Measurements from ENCODE around the gene UMAD1. TPM values are rescaled to one million over a fixed set of nuclear protein-coding genes. Genes with fewer than 3 reads are reported as not detected.

Gene UMAD1
- total and polyA plus RNA-seq, 10 donors = 7.6 to 21.2 (median 14.2) TPM

DNA sequence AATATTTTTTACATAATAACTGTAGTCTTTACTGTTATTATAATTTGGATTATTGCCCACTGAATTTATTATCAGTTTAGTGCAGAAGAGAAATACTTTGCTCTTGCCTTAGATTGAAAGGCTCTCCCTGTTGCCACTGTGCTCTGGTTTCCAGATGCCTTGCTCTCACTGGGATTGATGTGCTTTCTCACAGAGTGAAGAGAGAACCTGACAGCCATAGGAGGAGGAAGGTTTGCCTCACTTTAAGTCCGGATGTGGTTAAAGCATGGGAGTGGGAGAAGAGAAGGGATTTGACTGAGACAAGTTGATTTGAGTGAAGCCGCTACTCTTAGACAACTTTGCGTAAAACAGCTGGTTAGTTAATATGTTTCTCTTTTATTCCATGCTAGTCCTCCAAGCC is 146.0 kb downstream of the UMAD1 start:
- DNase-seq = no peak
- no peak for TF ChIP-seq POLR2AphosphoS5 (IDR thresholded peaks at IDR 0.05)
- TF ChIP-seq, protein P1, sequence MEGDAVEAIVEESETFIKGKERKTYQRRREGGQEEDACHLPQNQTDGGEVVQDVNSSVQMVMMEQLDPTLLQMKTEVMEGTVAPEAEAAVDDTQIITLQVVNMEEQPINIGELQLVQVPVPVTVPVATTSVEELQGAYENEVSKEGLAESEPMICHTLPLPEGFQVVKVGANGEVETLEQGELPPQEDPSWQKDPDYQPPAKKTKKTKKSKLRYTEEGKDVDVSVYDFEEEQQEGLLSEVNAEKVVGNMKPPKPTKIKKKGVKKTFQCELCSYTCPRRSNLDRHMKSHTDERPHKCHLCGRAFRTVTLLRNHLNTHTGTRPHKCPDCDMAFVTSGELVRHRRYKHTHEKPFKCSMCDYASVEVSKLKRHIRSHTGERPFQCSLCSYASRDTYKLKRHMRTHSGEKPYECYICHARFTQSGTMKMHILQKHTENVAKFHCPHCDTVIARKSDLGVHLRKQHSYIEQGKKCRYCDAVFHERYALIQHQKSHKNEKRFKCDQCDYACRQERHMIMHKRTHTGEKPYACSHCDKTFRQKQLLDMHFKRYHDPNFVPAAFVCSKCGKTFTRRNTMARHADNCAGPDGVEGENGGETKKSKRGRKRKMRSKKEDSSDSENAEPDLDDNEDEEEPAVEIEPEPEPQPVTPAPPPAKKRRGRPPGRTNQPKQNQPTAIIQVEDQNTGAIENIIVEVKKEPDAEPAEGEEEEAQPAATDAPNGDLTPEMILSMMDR (IDR thresholded peaks at IDR 0.05 in 8 of 11, conservative IDR thresholded peaks at IDR 0.05 in 3 of 11) = no peak
- H3K27ac ChIP-seq = no peak overlapping the region
- intact Hi-C loops (cut with DNase I; ENCODE audit: low total_unique reads) = no loop called here
- peaks cover 0 to 8% (median 0%) of the 10 kb centered on the region in 6 donors for H3K4me1 ChIP-seq
- H3K36me3 ChIP-seq = peaks cover 0 to 9% (median 0%) of the 10 kb centered on the region in 6 donors
- WGBS, 5 donors = 79 to 87% (median 83%) methylated on average over 3 of the region's 3 CpGs
- H3K27me3 ChIP-seq (replicated peaks in 1 of 7) = no peaks in the 10 kb centered on the region
- H3K9me3 ChIP-seq = no peaks in the 10 kb centered on the region
- H3K4me3 ChIP-seq = no peak overlapping the region

DNA sequence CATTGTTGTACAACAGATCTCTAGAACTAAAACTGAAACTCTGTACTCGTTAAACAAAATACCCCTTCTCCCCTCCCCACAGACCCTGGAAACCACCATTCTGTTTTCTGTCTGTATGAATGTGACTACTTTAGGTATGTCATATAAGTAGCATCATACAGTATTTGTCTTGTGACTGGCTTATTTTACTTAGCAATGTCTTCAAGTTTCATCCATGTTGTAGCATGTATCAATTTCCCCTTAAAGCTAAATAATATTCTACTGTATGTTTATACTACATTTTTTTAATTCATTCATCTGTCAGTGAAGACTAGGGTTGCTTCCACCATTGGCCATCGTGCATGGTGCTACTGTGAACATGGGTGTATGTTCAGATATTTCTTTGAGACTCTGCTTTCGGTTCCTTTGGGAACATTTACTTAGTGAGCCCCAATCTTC is 149.0 kb downstream of the UMAD1 start:
- Histone ChIP-seq H3K4me1 (peaks cover 0 to 5% (median 0%) of the 10 kb centered on the region in 6 donors), H3K4me3 (no peak overlapping the region), H3K36me3 (peaks cover 0 to 25% (median 0%) of the 10 kb centered on the region in 6 donors), H3K27ac (no peak overlapping the region), H3K9me3 (no peaks in the 10 kb centered on the region), H3K27me3 (replicated peaks in 1 of 7) (no peaks in the 10 kb centered on the region)
- TF ChIP-seq POLR2A (IDR thresholded peaks at IDR 0.05) (no peak), POLR2AphosphoS5 (IDR thresholded peaks at IDR 0.05) (no peak)
- TF ChIP-seq, protein P1 (IDR thresholded peaks at IDR 0.05 in 8 of 11, conservative IDR thresholded peaks at IDR 0.05 in 3 of 11) = no peak
- 80 to 84% (median 82%) methylated on average over 3 of the region's 3 CpGs for WGBS, 5 donors
- no peak for DNase-seq
- intact Hi-C loops (cut with DNase I; ENCODE audit: low total_unique reads) = no loop called here

DNA sequence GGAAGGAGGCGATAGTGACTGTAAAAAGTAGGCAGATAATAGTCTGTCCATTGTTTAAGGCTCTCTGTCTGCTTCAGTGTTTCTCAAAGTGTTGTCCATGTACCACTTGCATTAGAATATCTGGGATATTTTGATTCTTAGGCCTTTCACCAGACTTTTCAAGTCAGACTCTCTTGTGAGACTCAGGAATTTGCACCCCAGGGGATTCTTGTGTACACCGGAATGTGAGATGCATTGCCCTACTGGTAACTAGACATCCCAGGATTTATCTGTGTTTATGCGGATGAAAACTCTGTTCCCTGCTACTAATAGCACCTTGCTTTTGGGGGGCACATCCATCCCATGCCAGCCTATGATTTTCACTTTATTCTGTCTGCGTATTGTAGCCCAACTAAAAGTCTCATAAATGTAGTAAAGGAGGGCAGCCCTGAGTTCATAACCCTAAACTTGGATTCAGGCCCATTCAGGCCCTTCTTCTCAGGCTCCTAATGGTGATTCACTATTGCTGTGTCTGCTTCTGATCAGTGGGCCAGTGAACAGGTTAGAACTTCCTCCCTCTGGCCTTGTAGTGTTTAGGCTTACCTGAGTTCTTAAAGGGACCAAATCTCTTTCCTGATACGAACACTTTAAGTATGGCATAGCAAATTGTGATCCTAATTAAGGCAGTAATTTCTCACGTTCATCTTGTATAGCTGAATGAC is 149.6 kb downstream of the UMAD1 start:
- TF ChIP-seq POLR2AphosphoS5 (IDR thresholded peaks at IDR 0.05) (no peak), POLR2A (IDR thresholded peaks at IDR 0.05) (no peak)
- TF ChIP-seq, protein P1 (IDR thresholded peaks at IDR 0.05 in 8 of 11, conservative IDR thresholded peaks at IDR 0.05 in 3 of 11) = no peak
- intact Hi-C loops (cut with DNase I; ENCODE audit: low total_unique reads) = no loop called here
- no peak overlapping the region for H3K27ac ChIP-seq
- DNase-seq = no peak
- no peak overlapping the region for H3K4me3 ChIP-seq
- H3K36me3 ChIP-seq = peaks cover 0 to 25% (median 0%) of the 10 kb centered on the region in 6 donors
- H3K27me3 ChIP-seq (replicated peaks in 1 of 7) = no peaks in the 10 kb centered on the region
- no peaks in the 10 kb centered on the region for H3K9me3 ChIP-seq
- peaks cover 0 to 5% (median 0%) of the 10 kb centered on the region in 6 donors for H3K4me1 ChIP-seq
- 95 to 98% (median 96%) methylated on average over 6 of the region's 6 CpGs for WGBS, 5 donors

DNA sequence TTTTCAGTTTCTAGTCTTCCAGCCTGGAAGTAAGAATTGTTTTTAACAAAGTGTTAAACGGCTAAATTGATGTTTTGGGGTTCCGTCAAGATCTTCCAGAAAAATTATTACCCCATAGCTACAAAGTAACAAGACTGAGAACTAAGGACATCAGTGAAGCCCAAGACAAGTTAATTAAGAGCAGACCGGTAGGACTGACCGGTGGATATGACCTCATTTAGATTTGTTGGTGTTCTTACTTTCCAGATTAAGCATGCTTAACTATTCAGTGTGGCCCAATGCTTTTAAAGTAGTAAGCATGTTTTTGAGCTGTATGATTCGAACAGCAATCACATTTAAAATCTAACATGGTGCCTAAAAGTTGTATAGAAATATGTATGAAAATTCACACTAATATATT is 151.0 kb downstream of the UMAD1 start:
- no peaks in the 10 kb centered on the region for H3K27me3 ChIP-seq (replicated peaks in 1 of 7)
- intact Hi-C loops (cut with DNase I; ENCODE audit: low total_unique reads) = no loop called here
- TF ChIP-seq, protein P1 (IDR thresholded peaks at IDR 0.05 in 8 of 11, conservative IDR thresholded peaks at IDR 0.05 in 3 of 11) = no peak
- TF ChIP-seq POLR2A (IDR thresholded peaks at IDR 0.05) (no peak), POLR2AphosphoS5 (IDR thresholded peaks at IDR 0.05) (no peak)
- peaks cover 0 to 5% (median 0%) of the 10 kb centered on the region in 6 donors for H3K4me1 ChIP-seq
- no peak overlapping the region for H3K27ac ChIP-seq
- WGBS, 5 donors = 93 to 97% (median 95%) methylated on average over 5 of the region's 5 CpGs
- peaks cover 0 to under 1% (median 0%) of the 10 kb centered on the region in 8 donors for H3K9me3 ChIP-seq
- DNase-seq = no peak
- H3K36me3 ChIP-seq = peaks cover 0 to 29% (median 0%) of the 10 kb centered on the region in 6 donors
- no peak overlapping the region for H3K4me3 ChIP-seq
